ENCODE results near the gene APOC3. TPM values are rescaled to one million over a fixed set of nuclear protein-coding genes. Genes with fewer than 3 reads are reported as not detected.
A peak's percentile ranks its signal among the peaks of the same experiment; 100 is the strongest.

APOC3 gene
- total RNA-seq, 3 donors from 2014 or later (not counting 1 experiment from before 2014, with no cell fraction given), result not detected

GRCh38 chr11:116856423-116856822 is 26.7 kb downstream of the APOC3 start:
- Histone ChIP-seq H3K9me3 (ENCODE audit: control insufficient read depth, insufficient read depth, low read length) (no peaks in the 10 kb centered on the region), H3K27me3 (ENCODE audit: control insufficient read depth, insufficient read depth, low read length) (no peaks in the 10 kb centered on the region), H3K27ac (ENCODE audit: low read length) (no peak overlapping the region), H3K4me1 (ENCODE audit: control insufficient read depth, insufficient read depth, low read length) (peaks cover 48% of the 10 kb centered on the region), H3K36me3 (ENCODE audit: control insufficient read depth, insufficient read depth, low read length) (peaks cover 40% of the 10 kb centered on the region), H3K4me3 (ENCODE audit: low read length) (no peak overlapping the region)
- DNase-seq (no peak), ATAC-seq (no peak)
- Mint-ChIP-seq H3K36me3 (peaks cover 12% of the 10 kb centered on the region), H3K9me3 (no peaks in the 10 kb centered on the region), H3K27me3 (ENCODE audit: low read depth in 2 of 2) (no peaks in the 10 kb centered on the region), H3K27ac (peak overlapping the region; percentile 92 to 93), H3K4me1 (peaks cover 48 to 53% of the 10 kb centered on the region in 2 donors), H3K4me3 (peak overlapping the region; percentile 35)
- 98% methylated on average over 5 of the region's 5 CpGs for WGBS (ENCODE audit: insufficient coverage)
- intact Hi-C loops (cut with micrococcal nuclease), result no loop called here
- no peak for TF ChIP-seq CTCF (IDR thresholded peaks at IDR 0.05)

GRCh38 chr11:116857316-116857715 is 27.6 kb downstream of the APOC3 start:
- H3K27ac ChIP-seq (ENCODE audit: low read length), result no peak overlapping the region
- peaks cover 49% of the 10 kb centered on the region for H3K36me3 ChIP-seq (ENCODE audit: control insufficient read depth, insufficient read depth, low read length)
- H3K4me3 ChIP-seq (ENCODE audit: low read length), result no peak overlapping the region
- Mint-ChIP-seq H3K4me3 (no peak overlapping the region), H3K4me1 (peaks cover 39 to 44% of the 10 kb centered on the region in 2 donors), H3K27me3 (ENCODE audit: low read depth in 2 of 2) (no peaks in the 10 kb centered on the region), H3K9me3 (no peaks in the 10 kb centered on the region), H3K27ac (peak overlapping the region in 1 of 2 donors; percentile 92), H3K36me3 (peaks cover 12% of the 10 kb centered on the region)
- H3K27me3 ChIP-seq (ENCODE audit: control insufficient read depth, insufficient read depth, low read length), result no peaks in the 10 kb centered on the region
- intact Hi-C loops (cut with micrococcal nuclease), result no loop called here
- no peak for TF ChIP-seq CTCF (IDR thresholded peaks at IDR 0.05)
- ATAC-seq, result no peak
- H3K9me3 ChIP-seq (ENCODE audit: control insufficient read depth, insufficient read depth, low read length), result no peaks in the 10 kb centered on the region
- no peak for DNase-seq
- 100% methylated on average over 2 of the region's 2 CpGs for WGBS (ENCODE audit: insufficient coverage)
- peaks cover 39% of the 10 kb centered on the region for H3K4me1 ChIP-seq (ENCODE audit: control insufficient read depth, insufficient read depth, low read length)

- no peak overlapping the region for H3K27ac ChIP-seq (ENCODE audit: low read length)
- ATAC-seq, result no peak
- no peaks in the 10 kb centered on the region for H3K27me3 Mint-ChIP-seq (ENCODE audit: low read depth in 2 of 2)
- no peaks in the 10 kb centered on the region for H3K9me3 Mint-ChIP-seq
- intact Hi-C loops (cut with micrococcal nuclease), result no loop called here
- TF ChIP-seq CTCF (IDR thresholded peaks at IDR 0.05), result no peak
- WGBS (ENCODE audit: insufficient coverage), result 97% methylated on average over 7 of the region's 7 CpGs
- no peaks in the 10 kb centered on the region for H3K9me3 ChIP-seq (ENCODE audit: control insufficient read depth, insufficient read depth, low read length)
- peaks cover 12% of the 10 kb centered on the region for H3K36me3 Mint-ChIP-seq
- no peak overlapping the region for H3K4me3 Mint-ChIP-seq
- H3K4me1 ChIP-seq (ENCODE audit: control insufficient read depth, insufficient read depth, low read length), result peaks cover 33% of the 10 kb centered on the region
- peaks cover 32 to 38% of the 10 kb centered on the region in 2 donors for H3K4me1 Mint-ChIP-seq
- no peak for DNase-seq
- H3K4me3 ChIP-seq (ENCODE audit: low read length), result no peak overlapping the region
- H3K27ac Mint-ChIP-seq, result no peak overlapping the region
- peaks cover 54% of the 10 kb centered on the region for H3K36me3 ChIP-seq (ENCODE audit: control insufficient read depth, insufficient read depth, low read length)
- H3K27me3 ChIP-seq (ENCODE audit: control insufficient read depth, insufficient read depth, low read length), result no peaks in the 10 kb centered on the region
These were observed 28.2 kb downstream of the APOC3 start for GRCh38 chr11:116857936-116858335.

- intact Hi-C loops (cut with micrococcal nuclease), result no loop called here
- WGBS (ENCODE audit: insufficient coverage), result 96% methylated on average over 8 of the region's 8 CpGs
- Histone ChIP-seq H3K36me3 (ENCODE audit: control insufficient read depth, insufficient read depth, low read length) (peaks cover 64% of the 10 kb centered on the region), H3K9me3 (ENCODE audit: control insufficient read depth, insufficient read depth, low read length) (no peaks in the 10 kb centered on the region), H3K4me3 (ENCODE audit: low read length) (no peak overlapping the region), H3K27me3 (ENCODE audit: control insufficient read depth, insufficient read depth, low read length) (no peaks in the 10 kb centered on the region), H3K27ac (ENCODE audit: low read length) (no peak overlapping the region), H3K4me1 (ENCODE audit: control insufficient read depth, insufficient read depth, low read length) (peaks cover 20% of the 10 kb centered on the region)
- Mint-ChIP-seq H3K27me3 (ENCODE audit: low read depth in 2 of 2) (no peaks in the 10 kb centered on the region), H3K4me3 (no peak overlapping the region), H3K27ac (no peak overlapping the region), H3K9me3 (no peaks in the 10 kb centered on the region), H3K36me3 (peaks cover 12% of the 10 kb centered on the region), H3K4me1 (peaks cover 20 to 26% of the 10 kb centered on the region in 2 donors)
- ATAC-seq, result no peak
- DNase-seq, result no peak
- no peak for TF ChIP-seq CTCF (IDR thresholded peaks at IDR 0.05)
These were observed 29.5 kb downstream of the APOC3 start for GRCh38 chr11:116859175-116859574.

Data from natural killer cell (primary cell).